HG03066 (cell line): ENCODE measurements around the gene CSHL1.
"Not testable (repeated sequence)": the region's sequence is repeated elsewhere in the genome, so short reads cannot be mapped to it uniquely, and the experiment has no call there.

ENCODE experiments used
- ATAC-seq: cut with Tn5 transposase; IDR thresholded peaks from one replicate; pipeline ENCODE4 v1.9.1; 2021; ENCODE audit warnings: low read depth; ENCODE audit not compliant: unreplicated experiment

The CSHL1 gene

GRCh38 chr17:63941162-63941561, 30.1 kb upstream of the CSHL1 start:
- no peak for ATAC-seq

GRCh38 chr17:63940584-63940983, 29.5 kb upstream of the CSHL1 start:
- no peak for ATAC-seq

- no peak for ATAC-seq
These were observed 28.8 kb upstream of the CSHL1 start for GRCh38 chr17:63939884-63940283.

- no peak for ATAC-seq
These were observed 28.3 kb upstream of the CSHL1 start for GRCh38 chr17:63939401-63939800.

- ATAC-seq, result no peak
These were observed 26.9 kb upstream of the CSHL1 start for GRCh38 chr17:63937920-63938319.

- ATAC-seq, result no peak
These were observed 26.3 kb upstream of the CSHL1 start for GRCh38 chr17:63937319-63937718.

- ATAC-seq, result no peak
These were observed 23.4 kb upstream of the CSHL1 start for GRCh38 chr17:63934183-63935112.

GRCh38 chr17:63933598-63933997, 22.5 kb upstream of the CSHL1 start:
- no peak for ATAC-seq

GRCh38 chr17:63932721-63933120, 21.7 kb upstream of the CSHL1 start:
- no peak for ATAC-seq

- ATAC-seq, result peak; percentile 86
These were observed 21.0 kb upstream of the CSHL1 start, which contains the start of gene CD79B for GRCh38 chr17:63931981-63932561. Gene CD79B (minus strand): TSS chr17:63932331. CDS start chr17:63932261, 70 bp downstream.

GRCh38 chr17:63930951-63931575, 20.0 kb upstream of the CSHL1 start:
- peak; percentile 42 for ATAC-seq

GRCh38 chr17:63929860-63930766, 19.1 kb upstream of the CSHL1 start:
- no peak for ATAC-seq

- no peak for ATAC-seq
These were observed 18.1 kb upstream of the CSHL1 start for GRCh38 chr17:63928966-63929695.

- no peak for ATAC-seq
These were observed 17.2 kb upstream of the CSHL1 start for GRCh38 chr17:63928172-63928666.

GRCh38 chr17:63927464-63928171, 16.6 kb upstream of the CSHL1 start:
- ATAC-seq, result no peak

GRCh38 chr17:63926164-63926563, 15.1 kb upstream of the CSHL1 start:
- ATAC-seq, result no peak

- ATAC-seq, result no peak
These were observed 14.6 kb upstream of the CSHL1 start for GRCh38 chr17:63925615-63926014.

GRCh38 chr17:63922402-63922801, 11.3 kb upstream of the CSHL1 start:
- not testable (repeated sequence) for ATAC-seq

- not testable (repeated sequence) for ATAC-seq
These were observed 9.7 kb upstream of the CSHL1 start for GRCh38 chr17:63920779-63921178.
